Measurements from ENCODE around the gene TBC1D5. TPM values are rescaled to one million over a fixed set of nuclear protein-coding genes. Genes with fewer than 3 reads are reported as not detected.

The TBC1D5 gene
- total RNA-seq, 2 experiments from 2014 or later, result 46.3 to 47.8 TPM

DNA sequence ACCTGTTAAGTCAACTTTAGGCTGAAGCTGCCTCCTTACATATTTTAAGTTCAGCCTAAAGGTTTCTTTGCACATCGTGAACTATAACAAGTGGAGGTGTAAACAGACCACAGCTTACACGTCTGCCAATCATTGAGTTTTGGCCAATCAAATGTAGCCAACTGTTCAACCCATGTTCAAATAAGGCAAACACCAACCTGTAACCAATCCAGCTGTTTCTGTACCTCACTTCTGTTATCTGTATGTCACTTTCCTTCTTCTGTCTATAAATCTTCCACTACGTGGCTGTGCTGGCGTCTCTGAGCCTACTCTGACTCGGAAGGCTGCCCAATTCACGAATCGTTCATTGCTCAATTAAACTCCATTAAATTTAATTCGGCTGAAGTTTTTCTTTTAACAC is 356.0 kb downstream of the TBC1D5 start:
- no peaks in the 10 kb centered on the region for H3K9me3 Mint-ChIP-seq
- H3K4me1 Mint-ChIP-seq (ENCODE audit: low read depth), result no peaks in the 10 kb centered on the region
- CTCF ChIA-PET, result interaction anchor here (1.5 kb wide), 1 partner anchor 454 kb away, joined by 3 read pairs; no protein-coding TSS in a partner anchor
- ATAC-seq (no peak), DNase-seq (no peak)
- no peak overlapping the region for H3K4me3 Mint-ChIP-seq
- H3K27ac Mint-ChIP-seq, result no peak overlapping the region
- intact Hi-C loops (cut with micrococcal nuclease), result no loop called here
- no peaks in the 10 kb centered on the region for H3K27me3 Mint-ChIP-seq
- peaks cover 9% of the 10 kb centered on the region for H3K36me3 Mint-ChIP-seq (ENCODE audit: low read depth)
- POLR2A ChIA-PET, result no interaction called here
- TF ChIP-seq, protein P1, sequence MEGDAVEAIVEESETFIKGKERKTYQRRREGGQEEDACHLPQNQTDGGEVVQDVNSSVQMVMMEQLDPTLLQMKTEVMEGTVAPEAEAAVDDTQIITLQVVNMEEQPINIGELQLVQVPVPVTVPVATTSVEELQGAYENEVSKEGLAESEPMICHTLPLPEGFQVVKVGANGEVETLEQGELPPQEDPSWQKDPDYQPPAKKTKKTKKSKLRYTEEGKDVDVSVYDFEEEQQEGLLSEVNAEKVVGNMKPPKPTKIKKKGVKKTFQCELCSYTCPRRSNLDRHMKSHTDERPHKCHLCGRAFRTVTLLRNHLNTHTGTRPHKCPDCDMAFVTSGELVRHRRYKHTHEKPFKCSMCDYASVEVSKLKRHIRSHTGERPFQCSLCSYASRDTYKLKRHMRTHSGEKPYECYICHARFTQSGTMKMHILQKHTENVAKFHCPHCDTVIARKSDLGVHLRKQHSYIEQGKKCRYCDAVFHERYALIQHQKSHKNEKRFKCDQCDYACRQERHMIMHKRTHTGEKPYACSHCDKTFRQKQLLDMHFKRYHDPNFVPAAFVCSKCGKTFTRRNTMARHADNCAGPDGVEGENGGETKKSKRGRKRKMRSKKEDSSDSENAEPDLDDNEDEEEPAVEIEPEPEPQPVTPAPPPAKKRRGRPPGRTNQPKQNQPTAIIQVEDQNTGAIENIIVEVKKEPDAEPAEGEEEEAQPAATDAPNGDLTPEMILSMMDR (IDR thresholded peaks at IDR 0.05), result no peak

GRCh38 chr3:17384567-17385296 is 357.7 kb downstream of the TBC1D5 start:
- DNase-seq, result no peak
- Mint-ChIP-seq H3K27me3 (no peaks in the 10 kb centered on the region), H3K4me3 (no peak overlapping the region), H3K4me1 (ENCODE audit: low read depth) (no peaks in the 10 kb centered on the region), H3K9me3 (no peaks in the 10 kb centered on the region), H3K36me3 (ENCODE audit: low read depth) (peaks cover 6% of the 10 kb centered on the region), H3K27ac (no peak overlapping the region)
- ATAC-seq, result no peak
- ChIA-PET POLR2A (no interaction called here), CTCF (interaction anchor here (1.5 kb wide), 1 partner anchor 456 kb away, joined by 3 read pairs; no protein-coding TSS in a partner anchor)
- intact Hi-C loops (cut with micrococcal nuclease), result no loop called here
- TF ChIP-seq, protein P1 (IDR thresholded peaks at IDR 0.05), result no peak

DNA sequence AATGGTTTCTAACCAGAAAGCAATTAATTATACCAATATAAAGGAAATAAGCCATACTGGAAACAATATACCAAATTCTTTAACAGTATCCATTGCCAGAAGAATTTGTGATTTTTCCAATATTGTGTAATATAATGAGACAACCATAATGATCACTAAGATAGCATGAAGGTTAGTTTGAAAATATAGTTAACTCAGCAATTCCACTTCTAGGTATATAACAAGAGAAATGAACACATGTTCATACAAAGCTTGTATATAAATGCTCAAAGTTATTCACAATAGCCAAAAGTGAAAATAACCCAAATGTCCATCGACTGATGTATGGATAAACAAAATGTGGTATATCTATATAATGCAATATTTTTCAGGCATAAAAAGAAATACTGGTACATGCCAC is 369.1 kb downstream of the TBC1D5 start:
- Mint-ChIP-seq H3K27me3 (no peaks in the 10 kb centered on the region), H3K9me3 (no peaks in the 10 kb centered on the region), H3K36me3 (ENCODE audit: low read depth) (peaks cover 10% of the 10 kb centered on the region), H3K4me1 (ENCODE audit: low read depth) (peaks cover 5% of the 10 kb centered on the region), H3K27ac (no peak overlapping the region), H3K4me3 (no peak overlapping the region)
- ATAC-seq (no peak), DNase-seq (no peak)
- POLR2A ChIA-PET, result no interaction called here
- intact Hi-C loops (cut with micrococcal nuclease), result no loop called here
- CTCF ChIA-PET, result no interaction called here
- TF ChIP-seq, protein P1 (IDR thresholded peaks at IDR 0.05), result no peak

DNA sequence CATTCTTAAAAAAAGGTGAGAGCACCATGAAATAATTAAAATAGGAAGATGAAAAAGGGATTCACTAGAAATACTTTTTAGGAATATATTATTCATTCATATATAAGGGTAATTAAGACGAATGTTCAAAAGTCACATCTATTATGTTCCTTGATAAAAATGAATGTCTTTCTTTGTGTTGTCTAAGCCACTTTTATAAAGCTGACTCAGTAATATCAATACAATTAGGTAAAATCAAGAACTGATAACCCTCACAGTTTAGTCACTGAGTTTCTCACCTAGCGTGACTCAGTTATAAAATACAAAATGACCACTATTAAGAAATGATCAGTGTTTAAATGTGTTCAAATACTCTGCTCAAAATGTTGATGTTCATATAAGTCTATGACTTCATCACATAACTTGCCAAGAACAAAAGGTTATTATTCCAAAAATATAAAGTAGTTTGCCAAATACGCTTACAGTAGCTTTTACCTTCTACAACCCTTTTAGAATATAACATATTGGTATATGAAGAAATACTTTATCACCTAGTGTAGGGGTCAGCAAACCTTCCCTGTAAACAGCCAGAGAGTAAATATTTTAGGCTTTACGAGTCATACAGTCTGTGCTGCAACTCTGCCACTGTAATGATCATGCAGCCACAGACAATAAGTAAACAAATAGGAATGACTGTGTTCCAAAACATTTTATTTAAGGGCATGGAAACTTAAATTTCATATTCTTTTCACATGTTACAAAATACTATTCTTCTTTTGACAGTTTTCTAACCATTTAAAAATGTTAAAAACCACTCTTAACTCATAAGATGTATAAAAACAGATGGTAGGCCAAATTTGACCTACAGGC is 369.8 kb downstream of the TBC1D5 start:
- ATAC-seq (no peak), DNase-seq (no peak)
- TF ChIP-seq, protein P1 (IDR thresholded peaks at IDR 0.05), result no peak
- intact Hi-C loops (cut with micrococcal nuclease), result no loop called here
- POLR2A ChIA-PET, result no interaction called here
- CTCF ChIA-PET, result no interaction called here
- Mint-ChIP-seq H3K36me3 (ENCODE audit: low read depth) (peaks cover 10% of the 10 kb centered on the region), H3K4me1 (ENCODE audit: low read depth) (peaks cover 5% of the 10 kb centered on the region), H3K4me3 (no peak overlapping the region), H3K27me3 (no peaks in the 10 kb centered on the region), H3K9me3 (no peaks in the 10 kb centered on the region), H3K27ac (no peak overlapping the region)

- peaks cover 7% of the 10 kb centered on the region for H3K36me3 Mint-ChIP-seq (ENCODE audit: low read depth)
- no peak for DNase-seq
- peaks cover 5% of the 10 kb centered on the region for H3K4me1 Mint-ChIP-seq (ENCODE audit: low read depth)
- ATAC-seq, result no peak
- intact Hi-C loops (cut with micrococcal nuclease), result no loop called here
- no peaks in the 10 kb centered on the region for H3K27me3 Mint-ChIP-seq
- no peaks in the 10 kb centered on the region for H3K9me3 Mint-ChIP-seq
- TF ChIP-seq, protein P1 (IDR thresholded peaks at IDR 0.05), result no peak
- POLR2A ChIA-PET, result no interaction called here
- CTCF ChIA-PET, result interaction anchor here (0.9 to 1.9 kb wide), 2 partner anchors 9 to 43 kb away, joined by 3 to 5 read pairs; no protein-coding TSS in a partner anchor
- no peak overlapping the region for H3K4me3 Mint-ChIP-seq
- H3K27ac Mint-ChIP-seq, result no peak overlapping the region
Observed at GRCh38 chr3:17369973-17370372, 372.5 kb downstream of the TBC1D5 start.
